Eye (tissue), 1 donor: Measurements from ENCODE around the gene DDX56.
"Not testable (repeated sequence)": the region's sequence is repeated elsewhere in the genome, so short reads cannot be mapped to it uniquely, and the experiment has no call there.

Experiments used
- DNase-seq: peaks from one replicate; pipeline ENCODE4 v3.0.0-alpha.2; 2015

The DDX56 gene

GRCh38 chr7:44573464-44574286 lies at the start of gene DDX56:
Gene DDX56, minus strand, starts transcription at chr7:44573908. Its CDS starts 13 bp downstream, at chr7:44573895.
- peak; percentile 97 for DNase-seq

- no peak for DNase-seq
Measured at GRCh38 chr7:44622342-44623151, 48.8 kb upstream of the DDX56 start.

GRCh38 chr7:44621750-44622103 lies 48.0 kb upstream of the DDX56 start:
- DNase-seq, result no peak

- no peak for DNase-seq
Measured at GRCh38 chr7:44621034-44621749, 47.5 kb upstream of the DDX56 start.

- DNase-seq, result no peak
Measured at GRCh38 chr7:44618753-44619152, 45.0 kb upstream of the DDX56 start.

- no peak for DNase-seq
Measured at GRCh38 chr7:44618045-44618444, 44.3 kb upstream of the DDX56 start.

- no peak for DNase-seq
Measured at GRCh38 chr7:44617225-44617890, 43.6 kb upstream of the DDX56 start.

- no peak for DNase-seq
Measured at GRCh38 chr7:44616545-44616944, 42.8 kb upstream of the DDX56 start.

GRCh38 chr7:44615793-44616192 lies 42.1 kb upstream of the DDX56 start:
- DNase-seq, result no peak

GRCh38 chr7:44615149-44615611 lies 41.5 kb upstream of the DDX56 start:
- no peak for DNase-seq

- DNase-seq, result no peak
Measured at GRCh38 chr7:44609829-44610228, 36.1 kb upstream of the DDX56 start.

- no peak for DNase-seq
Measured at GRCh38 chr7:44608916-44609648, 35.4 kb upstream of the DDX56 start.

GRCh38 chr7:44607141-44608068 lies 33.7 kb upstream of the DDX56 start:
- no peak for DNase-seq

GRCh38 chr7:44606341-44607140 lies 32.8 kb upstream of the DDX56 start, which contains the start of gene OGDH:
Gene OGDH, plus strand, starts transcription at chr7:44606627. Its CDS starts 17,717 bp downstream, at chr7:44624344.
- peak; percentile 99 for DNase-seq

GRCh38 chr7:44604941-44605340 lies 31.2 kb upstream of the DDX56 start:
- DNase-seq, result no peak

GRCh38 chr7:44603193-44603592 lies 29.5 kb upstream of the DDX56 start:
- no peak for DNase-seq

GRCh38 chr7:44602576-44602910 lies 28.8 kb upstream of the DDX56 start:
- no peak for DNase-seq

- DNase-seq, result no peak
Measured at GRCh38 chr7:44599222-44599621, 25.5 kb upstream of the DDX56 start.

GRCh38 chr7:44597181-44597580 lies 23.5 kb upstream of the DDX56 start:
- not testable (repeated sequence) for DNase-seq
